Measurements from ENCODE around the gene NELFE.

DNA sequence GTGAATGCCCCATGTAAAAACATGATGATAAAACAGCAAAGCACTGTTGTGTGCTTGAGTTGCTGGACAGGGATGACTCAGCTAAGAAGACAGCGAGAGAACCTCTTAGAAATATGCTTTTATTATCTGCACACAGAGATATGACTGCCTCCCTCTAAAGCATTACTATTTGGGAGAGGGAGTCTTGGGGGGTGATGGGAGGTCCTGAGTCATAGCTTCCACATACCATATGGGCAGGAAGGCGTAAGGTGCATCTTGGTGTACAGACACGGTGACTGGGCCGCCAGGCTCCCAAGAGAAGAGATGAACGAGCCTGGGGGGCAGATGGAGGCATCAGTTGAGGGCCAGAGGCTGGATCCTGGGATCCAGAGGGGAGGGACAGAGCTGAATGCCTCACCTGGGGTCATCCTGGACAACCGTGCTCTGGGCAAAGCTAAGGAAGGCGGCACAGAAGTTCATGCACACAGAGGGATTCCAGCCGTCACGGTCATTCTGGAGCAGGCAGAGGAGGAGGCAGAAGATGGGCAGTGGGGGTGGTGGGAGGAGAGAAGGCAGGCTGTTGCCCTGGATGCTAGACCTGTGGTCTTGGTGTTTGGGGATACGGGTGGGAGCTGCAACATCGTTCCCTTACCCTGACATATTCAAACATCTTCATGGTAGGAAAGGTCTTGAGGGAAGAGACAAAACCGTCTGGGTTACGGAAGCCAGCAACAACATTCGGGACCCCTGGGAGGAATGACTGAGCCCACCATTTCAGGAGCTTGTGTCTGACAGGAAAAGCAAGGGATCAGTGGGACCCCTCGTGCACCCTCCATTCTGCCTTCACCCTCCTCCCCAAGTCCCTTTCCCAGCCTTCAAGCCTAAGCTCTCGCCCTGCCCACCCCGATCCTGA is 11.2 kb upstream of the NELFE start:
- TF ChIP-seq, protein P1, sequence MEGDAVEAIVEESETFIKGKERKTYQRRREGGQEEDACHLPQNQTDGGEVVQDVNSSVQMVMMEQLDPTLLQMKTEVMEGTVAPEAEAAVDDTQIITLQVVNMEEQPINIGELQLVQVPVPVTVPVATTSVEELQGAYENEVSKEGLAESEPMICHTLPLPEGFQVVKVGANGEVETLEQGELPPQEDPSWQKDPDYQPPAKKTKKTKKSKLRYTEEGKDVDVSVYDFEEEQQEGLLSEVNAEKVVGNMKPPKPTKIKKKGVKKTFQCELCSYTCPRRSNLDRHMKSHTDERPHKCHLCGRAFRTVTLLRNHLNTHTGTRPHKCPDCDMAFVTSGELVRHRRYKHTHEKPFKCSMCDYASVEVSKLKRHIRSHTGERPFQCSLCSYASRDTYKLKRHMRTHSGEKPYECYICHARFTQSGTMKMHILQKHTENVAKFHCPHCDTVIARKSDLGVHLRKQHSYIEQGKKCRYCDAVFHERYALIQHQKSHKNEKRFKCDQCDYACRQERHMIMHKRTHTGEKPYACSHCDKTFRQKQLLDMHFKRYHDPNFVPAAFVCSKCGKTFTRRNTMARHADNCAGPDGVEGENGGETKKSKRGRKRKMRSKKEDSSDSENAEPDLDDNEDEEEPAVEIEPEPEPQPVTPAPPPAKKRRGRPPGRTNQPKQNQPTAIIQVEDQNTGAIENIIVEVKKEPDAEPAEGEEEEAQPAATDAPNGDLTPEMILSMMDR (conservative IDR thresholded peaks at IDR 0.05 in 1 of 2, IDR thresholded peaks at IDR 0.05 in 1 of 2; ENCODE audit: low read depth in 1 of 2, low read length in 2 of 2): no peak
- no peak for TF ChIP-seq EZH2 (IDR thresholded peaks at IDR 0.05; ENCODE audit: low read length, missing control alignments)

Data from fibroblast of lung (primary cell).